Posterior vena cava (tissue), 2 donors: ENCODE measurements around the gene SLC12A7. TPM values are rescaled to one million over a fixed set of nuclear protein-coding genes. Genes with fewer than 3 reads are reported as not detected.
"Not testable (repeated sequence)": the region's sequence is repeated elsewhere in the genome, so short reads cannot be mapped to it uniquely, and the experiment has no call there.

Experiments used
- DNase-seq: peaks from one replicate; pipeline ENCODE4 v3.0.0-alpha.2; 2020; ENCODE audit warnings: low spot score
- intact Hi-C, 2 donors: fragments of 100-400 bp; cut with DNase I; formaldehyde crosslinking; loops; one replicate each; pipeline versions ENCODE4 v1.14.1 to v1.14.2; 2022 to 2023
- total RNA-seq, 2 donors: library from RNA; stranded (reverse); fragmentation: NEBNext Ultra II Directional; extraction: Animal tissue kit (Norgen Biotek cat#: 25700); gene quantifications; one replicate each; pipeline ENCODE4 v1.2.1, GENCODE V29; 2021
- donor health status: DM: yes; HTN: yes; CAD: no.
- donor health status: DM: yes; HTN: yes; CAD: no.

The SLC12A7 gene
- total RNA-seq, 2 donors from 2014 or later, result 23.8 to 34.6 TPM

- intact Hi-C loops, result no loop called here
- DNase-seq, result no peak
Observed at GRCh38 chr5:1130218-1130946, 18.5 kb upstream of the SLC12A7 start.

GRCh38 chr5:1129711-1130055 is 17.8 kb upstream of the SLC12A7 start:
- DNase-seq, result no peak
- intact Hi-C loops, result no loop called here

GRCh38 chr5:1128977-1129710 is 17.3 kb upstream of the SLC12A7 start:
- DNase-seq, result no peak
- intact Hi-C loops, result no loop called here

GRCh38 chr5:1127959-1128785 is 16.3 kb upstream of the SLC12A7 start:
- intact Hi-C loops, result no loop called here
- no peak for DNase-seq

- DNase-seq, intact Hi-C loops: not testable (repeated sequence)
Observed at GRCh38 chr5:1125695-1126094, 13.8 kb upstream of the SLC12A7 start.

DNA sequence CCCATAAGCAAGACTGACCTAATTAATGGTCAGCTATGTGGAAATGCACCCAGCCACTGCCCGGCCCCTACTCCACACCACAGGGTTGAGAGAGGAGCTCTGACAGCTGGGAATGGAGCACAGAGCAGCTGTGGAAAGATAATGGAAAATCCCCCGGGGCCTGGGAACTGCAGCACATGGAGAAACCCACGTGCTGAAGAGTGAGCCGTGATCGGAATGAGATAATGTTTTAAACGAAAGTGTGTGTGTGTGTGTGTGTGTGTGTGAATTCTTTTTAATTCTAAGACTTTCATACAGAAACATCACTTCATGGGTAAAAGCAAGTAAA is 13.1 kb upstream of the SLC12A7 start:
- DNase-seq, result no peak
- intact Hi-C loops, result no loop called here

GRCh38 chr5:1124205-1125029 is 12.6 kb upstream of the SLC12A7 start:
- intact Hi-C loops, result no loop called here

GRCh38 chr5:1123418-1124147 is 11.7 kb upstream of the SLC12A7 start:
- intact Hi-C loops, result no loop called here
- no peak for DNase-seq

More at GRCh38 chr5:1124205-1125029, 12.6 kb upstream of the SLC12A7 start:
- no peak for DNase-seq

DNA sequence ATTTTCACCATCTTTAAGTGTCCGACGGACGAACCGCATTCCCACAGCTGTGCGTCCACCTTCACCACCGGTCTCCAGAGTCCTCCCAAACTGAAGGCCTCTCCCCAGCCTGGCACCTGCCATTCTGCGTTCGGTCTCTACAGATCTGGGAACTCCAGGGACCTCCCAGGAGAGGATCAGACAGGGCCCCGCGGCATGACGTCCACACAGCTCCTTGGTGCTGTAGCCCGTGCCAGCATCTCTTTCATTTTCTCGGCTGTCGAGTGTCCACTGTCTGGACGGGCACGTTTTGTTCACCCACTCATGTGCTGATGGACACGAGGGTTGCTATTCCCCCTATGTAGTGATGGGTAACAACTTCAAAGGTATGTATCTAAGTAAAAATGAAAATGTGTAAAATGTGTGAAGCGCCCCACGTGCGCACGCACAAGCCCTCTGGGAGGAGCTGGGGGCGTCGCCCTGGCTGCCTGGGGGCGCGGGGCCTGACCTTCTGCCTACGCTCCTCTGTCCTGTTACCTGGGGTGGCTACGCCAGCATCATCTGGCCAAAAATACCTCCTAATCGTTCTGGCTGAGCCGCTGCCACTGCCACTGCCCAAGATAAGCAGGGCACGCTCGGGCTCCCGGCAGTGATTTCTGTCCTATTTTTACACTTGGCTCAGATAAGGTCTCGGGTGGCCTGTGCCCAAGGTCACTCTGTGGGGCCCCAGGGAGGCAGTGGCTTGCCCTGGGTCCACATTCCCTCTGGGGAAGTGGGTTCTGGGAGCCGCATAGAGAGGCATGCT is 10.8 kb upstream of the SLC12A7 start:
- intact Hi-C loops, result no loop called here

DNA sequence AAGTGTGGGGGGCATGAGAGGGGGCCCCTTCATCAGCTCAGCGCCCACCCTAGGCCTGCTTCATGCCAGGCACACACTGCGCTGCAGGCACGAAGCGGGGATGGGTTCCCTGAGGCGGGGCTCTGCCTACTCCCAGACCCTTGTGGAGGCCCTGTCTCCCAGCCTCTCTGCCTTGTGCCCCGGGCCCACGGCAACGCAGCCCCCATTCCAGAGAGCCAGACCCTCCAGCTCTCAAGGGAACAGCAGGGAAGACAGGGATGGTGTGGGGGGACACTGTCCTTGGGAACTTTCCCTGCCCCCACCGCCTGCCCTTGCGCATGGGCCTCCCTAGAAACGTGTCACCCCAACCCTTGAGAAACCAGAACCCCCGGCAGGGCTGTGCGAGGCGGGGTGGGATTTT is 10.0 kb upstream of the SLC12A7 start:
- intact Hi-C loops, result no loop called here
- no peak for DNase-seq

More for the DNA sequence above, 10.8 kb upstream of the SLC12A7 start:
- no peak for DNase-seq

DNA sequence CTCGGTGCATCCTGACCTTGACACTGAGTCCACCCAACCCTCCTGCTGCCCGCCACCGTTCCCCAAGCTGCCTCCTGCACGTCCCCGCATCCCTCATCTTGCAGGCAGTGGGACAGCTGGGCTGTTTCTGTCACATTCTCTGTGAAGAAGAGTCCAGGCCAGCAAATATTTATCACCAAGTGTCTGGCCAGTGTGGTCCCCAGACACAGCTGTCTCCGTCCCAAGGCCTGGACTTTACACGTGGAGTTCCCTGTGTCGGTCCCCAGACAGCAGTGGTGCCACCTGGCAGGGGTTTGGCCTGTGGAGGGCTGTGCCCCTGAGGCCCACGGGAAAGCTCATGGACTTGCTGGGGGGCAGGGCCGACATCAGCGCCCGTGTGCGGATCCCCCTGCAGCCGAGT is 9.2 kb upstream of the SLC12A7 start:
- intact Hi-C loops, result no loop called here
- no peak for DNase-seq

DNA sequence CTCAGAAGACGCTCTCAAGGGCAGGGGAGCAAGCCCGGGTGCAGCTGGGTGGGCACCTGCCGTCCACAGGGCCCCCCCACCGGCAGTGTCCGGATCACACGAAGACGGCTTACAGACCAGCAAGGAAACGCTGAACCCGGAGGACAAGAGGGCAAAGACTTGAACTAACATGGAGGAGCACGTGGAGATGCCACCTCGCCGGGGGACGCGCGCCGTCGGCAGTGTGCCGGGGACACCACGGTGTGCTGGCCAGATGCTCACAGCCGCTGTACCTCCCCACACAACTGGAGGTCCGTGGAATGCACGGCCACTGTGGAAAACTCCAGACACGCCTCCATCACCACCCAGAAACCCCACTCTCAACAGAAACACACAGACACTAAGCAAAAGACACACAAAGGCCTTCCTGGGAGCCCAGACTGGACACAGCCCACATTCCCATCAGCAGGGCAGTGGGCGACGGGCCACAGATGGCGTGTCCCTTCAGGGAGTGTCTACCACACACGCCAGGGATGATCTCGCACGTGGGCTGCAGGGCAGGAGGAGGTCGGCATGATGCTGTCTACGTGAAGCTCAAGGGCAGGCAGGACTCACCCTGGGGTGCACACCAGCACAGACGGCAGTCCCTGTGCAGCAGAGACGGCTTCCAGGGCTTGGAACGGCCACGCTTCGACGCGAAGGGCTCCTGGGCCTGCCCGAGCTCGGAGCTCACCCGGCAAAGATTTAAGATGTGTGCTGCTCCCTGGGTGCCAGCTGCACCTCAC is 8.6 kb upstream of the SLC12A7 start:
- DNase-seq, result no peak
- intact Hi-C loops, result no loop called here

- intact Hi-C loops, result no loop called here
- no peak for DNase-seq
Observed at GRCh38 chr5:1119312-1119831, 7.5 kb upstream of the SLC12A7 start.

- DNase-seq, result no peak
- intact Hi-C loops, result no loop called here
Observed at GRCh38 chr5:1118738-1119137, 6.9 kb upstream of the SLC12A7 start.

- intact Hi-C loops, result no loop called here
- DNase-seq, result no peak
Observed at GRCh38 chr5:1118231-1118698, 6.4 kb upstream of the SLC12A7 start.

DNA sequence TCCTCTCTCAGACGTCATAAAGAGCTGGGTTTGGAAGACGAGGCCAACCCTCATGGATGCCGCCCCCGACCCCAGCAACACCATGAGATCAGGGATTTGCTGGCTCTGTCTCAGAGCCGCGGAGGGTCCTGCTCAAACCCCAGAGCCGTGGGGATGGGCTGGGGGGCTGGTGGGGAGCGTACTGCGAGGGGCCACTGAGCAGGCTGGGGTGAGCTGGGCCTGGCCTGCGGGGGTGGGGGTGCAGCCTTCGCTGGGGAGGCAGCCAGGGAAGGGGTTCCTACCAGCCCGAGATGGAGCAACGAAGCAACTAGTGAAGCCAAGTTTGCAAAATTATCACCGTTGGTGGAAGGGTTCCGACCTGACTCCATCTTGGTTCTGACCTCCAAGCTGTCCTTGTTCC is 5.1 kb upstream of the SLC12A7 start:
- intact Hi-C loops, result no loop called here
- DNase-seq, result no peak

GRCh38 chr5:1116109-1116740 is 4.4 kb upstream of the SLC12A7 start:
- intact Hi-C loops, result no loop called here
- no peak for DNase-seq
